Measurements from ENCODE around the gene CNOT1. TPM values are rescaled to one million over a fixed set of nuclear protein-coding genes. Genes with fewer than 3 reads are reported as not detected.
A peak's percentile ranks its signal among the peaks of the same experiment; 100 is the strongest.

The CNOT1 gene
- total RNA-seq, 1 experiment from 2014 or later: 328 TPM

- H3K4ac ChIP-seq (ENCODE audit: low read depth, low read length): no peak overlapping the region
- no peak overlapping the region for H2BK5ac ChIP-seq (ENCODE audit: insufficient read length, low read length)
- H3K23ac ChIP-seq (ENCODE audit: insufficient read length, low read depth, low read length): no peak overlapping the region
- Mint-ChIP-seq H3K36me3 (ENCODE audit: insufficient read depth in 1 of 3, low read depth in 3 of 3) (peaks cover 69 to 91% (median 88%) of the 10 kb centered on the region in 3 experiments), H3K9me3 (peaks cover 0 to 3% of the 10 kb centered on the region in 2 experiments; a peak in 2 of 5 replicates), H3K4me1 (no peaks in the 10 kb centered on the region), H3K27me3 (ENCODE audit: low read depth) (no peaks in the 10 kb centered on the region), H3K4me3 (no peak overlapping the region), H3K27ac (0 out of 7 replicates have a peak overlapping the region, but pooled peaks of 1 of the 3 experiments have one; percentile 16)
- H4K8ac ChIP-seq (replicated peaks; ENCODE audit: insufficient read length, low read depth, low read length): no peak overlapping the region
- no peaks in the 10 kb centered on the region for H3K9me3 ChIP-seq (ENCODE audit: control insufficient read depth, low read depth, low read length)
- no peak overlapping the region for H3K14ac ChIP-seq (ENCODE audit: insufficient read depth, low read length)
- no peak overlapping the region for H4K91ac ChIP-seq (ENCODE audit: insufficient read length, low read depth, low read length)
- TF ChIP-seq, protein P1, sequence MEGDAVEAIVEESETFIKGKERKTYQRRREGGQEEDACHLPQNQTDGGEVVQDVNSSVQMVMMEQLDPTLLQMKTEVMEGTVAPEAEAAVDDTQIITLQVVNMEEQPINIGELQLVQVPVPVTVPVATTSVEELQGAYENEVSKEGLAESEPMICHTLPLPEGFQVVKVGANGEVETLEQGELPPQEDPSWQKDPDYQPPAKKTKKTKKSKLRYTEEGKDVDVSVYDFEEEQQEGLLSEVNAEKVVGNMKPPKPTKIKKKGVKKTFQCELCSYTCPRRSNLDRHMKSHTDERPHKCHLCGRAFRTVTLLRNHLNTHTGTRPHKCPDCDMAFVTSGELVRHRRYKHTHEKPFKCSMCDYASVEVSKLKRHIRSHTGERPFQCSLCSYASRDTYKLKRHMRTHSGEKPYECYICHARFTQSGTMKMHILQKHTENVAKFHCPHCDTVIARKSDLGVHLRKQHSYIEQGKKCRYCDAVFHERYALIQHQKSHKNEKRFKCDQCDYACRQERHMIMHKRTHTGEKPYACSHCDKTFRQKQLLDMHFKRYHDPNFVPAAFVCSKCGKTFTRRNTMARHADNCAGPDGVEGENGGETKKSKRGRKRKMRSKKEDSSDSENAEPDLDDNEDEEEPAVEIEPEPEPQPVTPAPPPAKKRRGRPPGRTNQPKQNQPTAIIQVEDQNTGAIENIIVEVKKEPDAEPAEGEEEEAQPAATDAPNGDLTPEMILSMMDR (conservative IDR thresholded peaks at IDR 0.05): no peak
- no peaks in the 10 kb centered on the region for H3K79me1 ChIP-seq (ENCODE audit: insufficient read depth, low read depth, low read length, poor library complexity, severe bottlenecking)
- no peak overlapping the region for H2AK5ac ChIP-seq (ENCODE audit: insufficient read length, low read length)
- no peak overlapping the region for H4K5ac ChIP-seq (ENCODE audit: insufficient read length, low read depth, low read length)
- H2BK12ac ChIP-seq (ENCODE audit: insufficient read length, low read depth, low read length): no peak overlapping the region
- H3K23me2 ChIP-seq (ENCODE audit: insufficient read length, low read depth, low read length, poor library complexity, severe bottlenecking): no peaks in the 10 kb centered on the region
- WGBS (ENCODE audit: extremely low coverage, insufficient read length, low lambda C conversion rate): no CpG with 5 or more reads among the region's 8 CpGs
- H3K4me2 ChIP-seq (ENCODE audit: insufficient read depth, insufficient read length, low read length): no peak overlapping the region
- no peak overlapping the region for H3K27ac ChIP-seq (ENCODE audit: insufficient read length, low read depth, low read length)
- no peak overlapping the region for H2BK120ac ChIP-seq (ENCODE audit: low read depth, low read length, poor library complexity, severe bottlenecking)
- no peak for DNase-seq
- no peak overlapping the region for H2BK20ac ChIP-seq (ENCODE audit: low read depth, low read length, poor library complexity, severe bottlenecking)
- H4K20me1 ChIP-seq (ENCODE audit: control insufficient read depth, insufficient read depth, insufficient read length): no peaks in the 10 kb centered on the region
- no peak overlapping the region for H3T11ph ChIP-seq (ENCODE audit: low read length)
- no peaks in the 10 kb centered on the region for H3K4me1 ChIP-seq (ENCODE audit: insufficient read depth, low read length)
- H3K27me3 ChIP-seq (ENCODE audit: insufficient read depth, low read length): no peaks in the 10 kb centered on the region
- H3K18ac ChIP-seq (ENCODE audit: insufficient read length, low read depth, low read length): no peak overlapping the region
- no peak overlapping the region for H2BK15ac ChIP-seq (ENCODE audit: low read depth, low read length)
- no peak overlapping the region for H3K56ac ChIP-seq (ENCODE audit: insufficient read length, low read depth, low read length)
- H3K79me2 ChIP-seq (ENCODE audit: insufficient read depth, low read length): no peaks in the 10 kb centered on the region
- no peak overlapping the region for H2AFZ ChIP-seq (ENCODE audit: low read length)
- H3K9ac ChIP-seq (ENCODE audit: extremely low read depth, insufficient read length, low read length): no peak overlapping the region
These were observed 46.5 kb downstream of the CNOT1 start for GRCh38 chr16:58582971-58583765.

All from H9 (cell line).